ENCODE results near the gene PTPRK. TPM values are rescaled to one million over a fixed set of nuclear protein-coding genes. Genes with fewer than 3 reads are reported as not detected.
A peak's percentile ranks its signal among the peaks of the same experiment; 100 is the strongest.
"Not testable (repeated sequence)": the region's sequence is repeated elsewhere in the genome, so short reads cannot be mapped to it uniquely, and the experiment has no call there.

PTPRK gene
- total and polyA plus RNA-seq, 8 donors = 57.0 to 90.4 (median 78.6) TPM

DNA sequence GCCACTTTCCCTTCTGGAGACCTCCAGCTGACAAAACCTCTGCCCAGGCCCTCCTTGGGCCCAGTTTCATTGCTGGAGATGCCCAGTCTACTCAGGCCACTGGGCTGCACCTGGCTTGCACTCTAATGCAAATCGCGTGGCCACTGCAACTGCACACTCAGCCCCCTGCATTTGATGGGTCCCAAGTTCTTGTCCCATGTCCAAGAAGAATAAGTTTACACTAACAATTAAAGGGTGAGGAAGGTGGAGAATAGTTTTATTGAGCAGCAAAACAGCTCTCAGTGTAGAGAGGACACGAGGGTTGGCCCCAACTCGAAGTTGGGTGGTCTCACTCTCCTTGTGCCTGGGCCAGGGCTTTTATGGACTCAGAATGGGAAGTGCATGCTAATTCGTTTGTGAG is 587.7 kb downstream of the PTPRK start:
- no peaks in the 10 kb centered on the region for H3K36me3 ChIP-seq
- H3K4me3 ChIP-seq = no peak overlapping the region
- no peaks in the 10 kb centered on the region for H3K4me1 ChIP-seq
- ATAC-seq (no peak), DNase-seq (peak in 1 of 4 donors; percentile 44)
- peaks cover 5 to 18% of the 10 kb centered on the region in 2 donors for H3K9me3 ChIP-seq
- no peak overlapping the region for H3K27ac ChIP-seq
- H3K27me3 ChIP-seq = no peaks in the 10 kb centered on the region
- intact Hi-C loops (cut with DNase I) = no loop called here
- TF ChIP-seq, protein P1, sequence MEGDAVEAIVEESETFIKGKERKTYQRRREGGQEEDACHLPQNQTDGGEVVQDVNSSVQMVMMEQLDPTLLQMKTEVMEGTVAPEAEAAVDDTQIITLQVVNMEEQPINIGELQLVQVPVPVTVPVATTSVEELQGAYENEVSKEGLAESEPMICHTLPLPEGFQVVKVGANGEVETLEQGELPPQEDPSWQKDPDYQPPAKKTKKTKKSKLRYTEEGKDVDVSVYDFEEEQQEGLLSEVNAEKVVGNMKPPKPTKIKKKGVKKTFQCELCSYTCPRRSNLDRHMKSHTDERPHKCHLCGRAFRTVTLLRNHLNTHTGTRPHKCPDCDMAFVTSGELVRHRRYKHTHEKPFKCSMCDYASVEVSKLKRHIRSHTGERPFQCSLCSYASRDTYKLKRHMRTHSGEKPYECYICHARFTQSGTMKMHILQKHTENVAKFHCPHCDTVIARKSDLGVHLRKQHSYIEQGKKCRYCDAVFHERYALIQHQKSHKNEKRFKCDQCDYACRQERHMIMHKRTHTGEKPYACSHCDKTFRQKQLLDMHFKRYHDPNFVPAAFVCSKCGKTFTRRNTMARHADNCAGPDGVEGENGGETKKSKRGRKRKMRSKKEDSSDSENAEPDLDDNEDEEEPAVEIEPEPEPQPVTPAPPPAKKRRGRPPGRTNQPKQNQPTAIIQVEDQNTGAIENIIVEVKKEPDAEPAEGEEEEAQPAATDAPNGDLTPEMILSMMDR (IDR thresholded peaks at IDR 0.05) = no peak

DNA sequence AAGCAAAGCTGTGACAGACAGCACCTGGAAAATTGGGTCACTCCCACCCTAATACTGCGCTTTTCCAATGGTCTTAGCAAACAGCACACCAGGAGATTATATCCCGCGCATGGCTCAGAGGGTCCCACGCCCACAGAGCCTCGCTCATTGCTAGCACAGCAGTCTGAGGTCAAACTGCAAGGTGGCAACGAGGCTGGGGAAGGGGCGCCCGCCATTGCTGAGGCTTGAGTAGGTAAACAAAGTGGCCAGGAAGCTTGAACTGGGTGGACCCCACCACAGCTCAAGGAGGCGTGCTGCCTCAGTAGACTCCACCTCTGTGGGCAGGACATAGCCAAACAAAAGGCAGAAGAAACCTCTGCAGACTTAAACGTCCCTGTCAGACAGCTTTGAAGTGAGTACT is 594.0 kb downstream of the PTPRK start:
- H3K27ac ChIP-seq; intact Hi-C loops (cut with DNase I); H3K4me1 ChIP-seq; ATAC-seq; H3K36me3 ChIP-seq; H3K27me3 ChIP-seq; H3K4me3 ChIP-seq: not testable (repeated sequence)
- peak in 1 of 4 donors; percentile 40 for DNase-seq
- H3K9me3 ChIP-seq = peaks cover 0 to 25% of the 10 kb centered on the region in 2 donors

DNA sequence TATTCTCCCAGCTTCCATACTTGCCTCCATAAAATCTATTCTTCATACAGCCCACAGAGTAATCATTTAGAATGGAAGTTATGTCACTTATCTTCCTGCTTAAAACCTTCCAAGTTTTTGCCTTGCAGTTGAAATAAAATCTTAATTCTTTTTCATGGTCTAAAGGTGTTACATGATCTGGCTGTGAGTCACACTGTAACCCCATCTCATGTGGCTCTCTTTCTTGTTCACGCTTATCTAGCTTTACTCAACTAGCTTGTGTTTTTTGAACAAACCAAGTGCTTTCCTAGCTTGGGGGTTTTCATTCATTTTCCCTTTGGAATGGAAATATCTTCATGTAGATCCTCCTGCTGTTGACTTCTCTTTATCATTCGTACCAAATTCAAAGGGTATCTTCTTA is 596.0 kb downstream of the PTPRK start:
- Histone ChIP-seq H3K4me1 (no peaks in the 10 kb centered on the region), H3K27ac (no peak overlapping the region), H3K9me3 (peaks cover 0 to 25% of the 10 kb centered on the region in 2 donors), H3K4me3 (no peak overlapping the region), H3K27me3 (no peaks in the 10 kb centered on the region), H3K36me3 (no peaks in the 10 kb centered on the region)
- DNase-seq (no peak), ATAC-seq (no peak)
- TF ChIP-seq, protein P1 (IDR thresholded peaks at IDR 0.05) = no peak
- intact Hi-C loops (cut with DNase I) = no loop called here

DNA sequence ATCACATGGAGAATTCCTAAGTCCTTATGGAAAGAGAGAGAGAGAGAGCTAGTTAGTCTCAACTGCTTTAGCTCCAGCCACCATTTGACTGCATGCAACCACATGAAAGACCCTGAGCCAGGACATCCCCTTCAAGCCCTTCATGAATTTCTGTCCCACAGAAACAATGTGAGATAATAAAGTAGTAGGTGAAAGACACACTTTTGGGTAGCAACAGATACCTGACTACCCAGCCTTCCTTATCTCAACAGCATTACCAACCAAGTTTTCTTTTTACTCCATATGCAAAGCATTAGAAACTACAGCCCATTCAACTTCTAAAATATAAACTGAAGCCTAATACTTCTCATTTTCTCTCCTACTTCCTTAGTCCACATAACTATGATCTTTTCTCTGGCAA is 596.4 kb downstream of the PTPRK start:
- Histone ChIP-seq H3K27me3 (no peaks in the 10 kb centered on the region), H3K4me3 (no peak overlapping the region), H3K27ac (no peak overlapping the region), H3K9me3 (peaks cover 0 to 25% of the 10 kb centered on the region in 2 donors), H3K36me3 (no peaks in the 10 kb centered on the region), H3K4me1 (no peaks in the 10 kb centered on the region)
- intact Hi-C loops (cut with DNase I) = no loop called here
- TF ChIP-seq, protein P1 (IDR thresholded peaks at IDR 0.05) = no peak
- no peak for DNase-seq
- no peak for ATAC-seq

DNA sequence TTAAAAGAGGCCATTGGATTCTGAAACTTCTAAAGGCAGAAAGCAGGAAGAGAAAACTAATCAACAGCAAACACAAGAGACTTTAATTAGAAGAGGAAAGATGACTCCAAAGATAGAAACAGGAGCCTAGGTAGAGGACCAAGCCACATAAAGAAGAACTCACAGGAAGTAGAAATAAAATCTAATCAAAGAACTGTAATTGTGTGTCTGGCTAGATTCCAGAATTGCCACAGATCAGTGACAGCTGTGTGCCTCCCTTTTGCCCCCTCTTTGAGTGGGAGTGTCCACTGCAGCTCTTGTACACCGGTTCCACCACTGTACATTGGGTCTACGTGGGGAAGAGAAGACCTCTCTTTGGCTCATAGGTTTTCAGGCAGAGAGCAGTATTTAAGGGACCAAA is 597.3 kb downstream of the PTPRK start:
- no peak for ATAC-seq
- H3K27ac ChIP-seq = no peak overlapping the region
- H3K4me1 ChIP-seq = no peaks in the 10 kb centered on the region
- peaks cover 0 to 22% of the 10 kb centered on the region in 2 donors for H3K9me3 ChIP-seq
- TF ChIP-seq, protein P1 (IDR thresholded peaks at IDR 0.05) = no peak
- no peaks in the 10 kb centered on the region for H3K27me3 ChIP-seq
- no peak for DNase-seq
- H3K36me3 ChIP-seq = no peaks in the 10 kb centered on the region
- H3K4me3 ChIP-seq = no peak overlapping the region
- intact Hi-C loops (cut with DNase I) = no loop called here

DNA sequence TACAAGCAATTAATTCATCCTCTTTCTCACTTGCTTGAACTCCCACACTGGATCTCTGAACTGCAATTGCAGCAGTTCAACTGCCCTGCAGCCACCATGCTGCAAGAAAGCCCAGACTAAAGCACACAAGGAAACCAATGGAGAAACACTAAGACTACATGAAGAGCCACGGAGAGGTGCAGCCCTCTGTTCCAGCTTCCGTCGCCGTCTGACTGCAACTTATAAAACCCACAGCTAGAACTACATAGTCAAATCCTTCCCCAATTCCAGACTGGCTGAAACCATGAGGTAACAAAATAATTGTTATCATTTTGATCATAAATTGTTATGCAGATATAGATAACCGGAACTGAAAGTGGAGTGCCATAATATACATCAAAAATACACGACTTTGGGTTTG is 598.4 kb downstream of the PTPRK start:
- DNase-seq = no peak
- no peak for ATAC-seq
- intact Hi-C loops (cut with DNase I) = no loop called here
- Histone ChIP-seq H3K27ac (no peak overlapping the region), H3K9me3 (peaks cover 0 to 14% of the 10 kb centered on the region in 2 donors), H3K36me3 (no peaks in the 10 kb centered on the region), H3K27me3 (no peaks in the 10 kb centered on the region), H3K4me1 (no peaks in the 10 kb centered on the region), H3K4me3 (no peak overlapping the region)
- TF ChIP-seq, protein P1 (IDR thresholded peaks at IDR 0.05) = no peak

Measured in left lung (tissue), 10 donors.